HepG2 (cell line): ENCODE data around the gene APIP. TPM values are rescaled to one million over a fixed set of nuclear protein-coding genes. Genes with fewer than 3 reads are reported as not detected.

ENCODE experiments used
- ATRX ChIP-seq: sonication (generic); formaldehyde crosslinking; IDR thresholded peaks from 2 replicates; pipeline ENCODE4 v1.4.0; 2020; ENCODE audit warnings: missing genetic modification reagents, borderline replicate concordance
- HNF4G ChIP-seq, 2 experiments: sonication (generic) in 1 of 2; formaldehyde crosslinking in 1 of 2; IDR thresholded peaks; 2 replicates each; pipeline versions ENCODE4 v1.4.0 to v1.6.1; 2011 to 2020; ENCODE audit warnings: borderline replicate concordance in 2 of 2, low read depth in 2 of 2, mild to moderate bottlenecking in 2 of 2, low read length in 1 of 2, missing genetic modification reagents in 1 of 2, moderate library complexity in 1 of 2
- HNRNPL ChIP-seq: fragments of 200-400 bp; formaldehyde crosslinking; IDR thresholded peaks from 2 replicates; pipeline ENCODE4 v1.6.1; 2017; ENCODE audit warnings: mild to moderate bottlenecking, low read depth, low read length
- HNRNPUL1 ChIP-seq: fragments of 200-400 bp; formaldehyde crosslinking; IDR thresholded peaks from 2 replicates; pipeline ENCODE4 v1.6.1; 2017; ENCODE audit warnings: low read depth, mild to moderate bottlenecking, low read length, moderate library complexity
- PHF21A ChIP-seq: sonication (generic); formaldehyde crosslinking; IDR thresholded peaks from 2 replicates; pipeline ENCODE4 v1.5.0; 2020; ENCODE audit warnings: mild to moderate bottlenecking, missing genetic modification reagents
- POLR2AphosphoS2 ChIP-seq: IDR thresholded peaks from 2 replicates; pipeline ENCODE4 v1.6.1; 2011; ENCODE audit warnings: low read depth, low read length, improper control_type of control experiment
- RFX1 ChIP-seq: fragments of 450-650 bp; IDR thresholded peaks from 2 replicates; pipeline ENCODE4 v1.6.1; 2017
- SYNCRIP ChIP-seq: fragments of 200-400 bp; formaldehyde crosslinking; IDR thresholded peaks from 2 replicates; pipeline ENCODE4 v1.6.1; 2018; ENCODE audit warnings: mild to moderate bottlenecking, low read depth, low read length; ENCODE audit not compliant: insufficient read depth
- TBX3 ChIP-seq: fragments of 450-650 bp; IDR thresholded peaks from 2 replicates; pipeline ENCODE4 v1.6.1; 2017; ENCODE audit warnings: antibody characterized with exemption, mild to moderate bottlenecking, inconsistent platforms, borderline replicate concordance
- TSC22D2 ChIP-seq: sonication (generic); formaldehyde crosslinking; IDR thresholded peaks from 2 replicates; pipeline ENCODE4 v1.5.1; 2020; ENCODE audit warnings: missing genetic modification reagents, mild to moderate bottlenecking, borderline replicate concordance
- ZNF292 ChIP-seq: sonication (generic); formaldehyde crosslinking; IDR thresholded peaks from 2 replicates; pipeline ENCODE4 v1.8.1; 2022; ENCODE audit warnings: mild to moderate bottlenecking, low read depth, missing genetic modification reagents, borderline replicate concordance
- ZNF891 ChIP-seq: sonication (generic); formaldehyde crosslinking; IDR thresholded peaks from 2 replicates; pipeline ENCODE4 v1.5.0; 2020; ENCODE audit warnings: mild to moderate bottlenecking, missing genetic modification reagents
- polyA plus RNA-seq, 8 experiments: library from polyadenylated mRNA; depleted of rRNA in 3 of 8; stranded (reverse) in 7 of 8; unstranded in 1 of 8; fragments of >200 nt; fragmentation: Illumina TruSeq in 4 of 8; extraction: Trizol in 4 of 8; gene quantifications; 2 replicates each; pipeline versions ENCODE4 v1.2.1 to v1.2.3, GENCODE V29; 2011 to 2016; ENCODE audit warnings: low read depth in 4 of 8, missing spikeins in 1 of 8, mixed read lengths in 1 of 8; ENCODE audit not compliant: insufficient read depth in 1 of 8
- total RNA-seq, 5 experiments: library from RNA; depleted of rRNA; stranded (reverse); fragments of >200 nt; fragmentation: Illumina TruSeq; extraction: Trizol; gene quantifications; 2 replicates each; pipeline ENCODE4 v1.2.3, GENCODE V29; 2016; ENCODE audit warnings: low read depth in 1 of 5
- TF ChIP-seq, protein P1 (sequence below): IDR thresholded peaks from 2 replicates; pipeline ENCODE4 v1.6.1; 2016
- TF ChIP-seq, protein P2 (sequence below): sonication (generic); formaldehyde crosslinking; IDR thresholded peaks from 2 replicates; pipeline ENCODE4 v1.5.0; 2020; ENCODE audit warnings: mild to moderate bottlenecking, missing genetic modification reagents, borderline replicate concordance
- TF ChIP-seq, protein P3 (sequence below): sonication (generic); formaldehyde crosslinking; IDR thresholded peaks from 2 replicates; pipeline ENCODE4 v1.8.0; 2022; ENCODE audit warnings: mild to moderate bottlenecking, missing genetic modification reagents
- TF ChIP-seq, protein P4 (sequence below): sonication (generic); formaldehyde crosslinking; IDR thresholded peaks from 2 replicates; pipeline ENCODE4 v1.8.0; 2022; ENCODE audit warnings: mild to moderate bottlenecking, missing genetic modification reagents, moderate library complexity
- TF ChIP-seq, protein P5 (sequence below): sonication (generic); formaldehyde crosslinking; IDR thresholded peaks from 2 replicates; pipeline ENCODE4 v1.8.0; 2022; ENCODE audit warnings: missing genetic modification reagents, mild to moderate bottlenecking, inconsistent platforms, borderline replicate concordance

Gene APIP
- total and polyA plus RNA-seq, 2 of the 13 experiments (the other 11 are each of a cell fraction or from before 2014, with no cell fraction given) = 16.9 to 31.0 TPM

DNA sequence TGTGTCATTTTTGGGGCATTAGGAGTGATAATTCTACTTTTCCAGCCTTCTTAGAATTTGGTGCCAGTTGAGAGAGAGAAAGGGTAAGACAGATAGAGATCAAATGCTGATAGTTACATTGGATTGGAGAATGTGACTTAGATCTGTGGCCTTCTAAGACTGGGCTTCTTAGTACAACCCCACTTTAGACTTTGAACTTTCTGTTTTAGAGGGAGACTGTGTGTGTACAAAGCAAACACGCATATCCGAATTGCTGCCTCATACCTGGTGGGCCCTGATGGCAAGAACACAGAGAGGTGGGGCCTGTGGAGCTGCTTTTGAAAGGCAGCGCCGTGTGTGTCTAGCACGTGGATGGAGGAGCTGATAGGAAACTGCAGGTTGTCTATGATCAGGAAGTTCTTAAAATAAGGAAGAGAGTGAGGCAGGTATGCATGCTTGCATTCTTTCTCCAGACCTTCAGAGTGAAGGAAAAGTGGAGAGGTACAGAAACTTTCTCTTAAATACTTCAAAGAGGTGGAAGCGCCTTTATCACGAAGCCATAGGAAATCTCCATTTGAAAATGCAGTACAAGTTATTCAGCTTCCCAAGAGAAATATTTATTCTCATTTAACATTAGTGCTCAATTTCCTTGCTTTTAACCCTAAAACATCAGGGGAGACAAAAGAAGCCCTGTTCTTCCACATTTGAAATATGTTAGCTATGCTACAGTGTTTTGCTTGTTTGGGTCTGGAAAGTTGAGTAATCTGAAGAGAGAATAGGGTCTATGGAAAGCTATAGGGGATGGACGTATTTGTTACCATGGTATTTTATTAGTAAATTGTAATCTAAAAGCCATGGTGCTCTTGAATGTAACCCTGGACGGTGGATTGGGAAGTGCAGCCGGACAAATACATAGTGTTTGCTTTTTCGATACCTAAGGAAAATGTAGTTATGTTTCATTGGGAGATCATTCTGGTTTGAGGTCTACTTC, 13.9 kb upstream of the APIP start (continued):
- no peak for TF ChIP-seq ZNF891 (CRISPR knock-in tag)
- TF ChIP-seq SYNCRIP = no peak
- TF ChIP-seq, protein P1, sequence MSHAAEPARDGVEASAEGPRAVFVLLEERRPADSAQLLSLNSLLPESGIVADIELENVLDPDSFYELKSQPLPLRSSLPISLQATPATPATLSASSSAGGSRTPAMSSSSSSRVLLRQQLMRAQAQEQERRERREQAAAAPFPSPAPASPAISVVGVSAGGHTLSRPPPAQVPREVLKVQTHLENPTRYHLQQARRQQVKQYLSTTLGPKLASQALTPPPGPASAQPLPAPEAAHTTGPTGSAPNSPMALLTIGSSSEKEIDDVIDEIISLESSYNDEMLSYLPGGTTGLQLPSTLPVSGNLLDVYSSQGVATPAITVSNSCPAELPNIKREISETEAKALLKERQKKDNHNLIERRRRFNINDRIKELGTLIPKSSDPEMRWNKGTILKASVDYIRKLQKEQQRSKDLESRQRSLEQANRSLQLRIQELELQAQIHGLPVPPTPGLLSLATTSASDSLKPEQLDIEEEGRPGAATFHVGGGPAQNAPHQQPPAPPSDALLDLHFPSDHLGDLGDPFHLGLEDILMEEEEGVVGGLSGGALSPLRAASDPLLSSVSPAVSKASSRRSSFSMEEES (CRISPR knock-in tag) = peak; percentile 88
- no peak for TF ChIP-seq RFX1
- TF ChIP-seq TSC22D2 (CRISPR knock-in tag) = peak; percentile 95; the same call in 1 of the 2 replicates
- TF ChIP-seq PHF21A = peak; percentile 86
- TF ChIP-seq ZNF292 (CRISPR knock-in tag) = peak; percentile 93; the same call in 1 of the 2 replicates
- TF ChIP-seq, protein P2, sequence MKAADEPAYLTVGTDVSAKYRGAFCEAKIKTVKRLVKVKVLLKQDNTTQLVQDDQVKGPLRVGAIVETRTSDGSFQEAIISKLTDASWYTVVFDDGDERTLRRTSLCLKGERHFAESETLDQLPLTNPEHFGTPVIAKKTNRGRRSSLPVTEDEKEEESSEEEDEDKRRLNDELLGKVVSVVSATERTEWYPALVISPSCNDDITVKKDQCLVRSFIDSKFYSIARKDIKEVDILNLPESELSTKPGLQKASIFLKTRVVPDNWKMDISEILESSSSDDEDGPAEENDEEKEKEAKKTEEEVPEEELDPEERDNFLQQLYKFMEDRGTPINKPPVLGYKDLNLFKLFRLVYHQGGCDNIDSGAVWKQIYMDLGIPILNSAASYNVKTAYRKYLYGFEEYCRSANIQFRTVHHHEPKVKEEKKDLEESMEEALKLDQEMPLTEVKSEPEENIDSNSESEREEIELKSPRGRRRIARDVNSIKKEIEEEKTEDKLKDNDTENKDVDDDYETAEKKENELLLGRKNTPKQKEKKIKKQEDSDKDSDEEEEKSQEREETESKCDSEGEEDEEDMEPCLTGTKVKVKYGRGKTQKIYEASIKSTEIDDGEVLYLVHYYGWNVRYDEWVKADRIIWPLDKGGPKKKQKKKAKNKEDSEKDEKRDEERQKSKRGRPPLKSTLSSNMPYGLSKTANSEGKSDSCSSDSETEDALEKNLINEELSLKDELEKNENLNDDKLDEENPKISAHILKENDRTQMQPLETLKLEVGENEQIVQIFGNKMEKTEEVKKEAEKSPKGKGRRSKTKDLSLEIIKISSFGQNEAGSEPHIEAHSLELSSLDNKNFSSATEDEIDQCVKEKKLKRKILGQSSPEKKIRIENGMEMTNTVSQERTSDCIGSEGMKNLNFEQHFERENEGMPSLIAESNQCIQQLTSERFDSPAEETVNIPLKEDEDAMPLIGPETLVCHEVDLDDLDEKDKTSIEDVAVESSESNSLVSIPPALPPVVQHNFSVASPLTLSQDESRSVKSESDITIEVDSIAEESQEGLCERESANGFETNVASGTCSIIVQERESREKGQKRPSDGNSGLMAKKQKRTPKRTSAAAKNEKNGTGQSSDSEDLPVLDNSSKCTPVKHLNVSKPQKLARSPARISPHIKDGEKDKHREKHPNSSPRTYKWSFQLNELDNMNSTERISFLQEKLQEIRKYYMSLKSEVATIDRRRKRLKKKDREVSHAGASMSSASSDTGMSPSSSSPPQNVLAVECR (CRISPR knock-in tag) = peak; percentile 86; the same call in 1 of the 2 replicates
- TF ChIP-seq, protein P3, sequence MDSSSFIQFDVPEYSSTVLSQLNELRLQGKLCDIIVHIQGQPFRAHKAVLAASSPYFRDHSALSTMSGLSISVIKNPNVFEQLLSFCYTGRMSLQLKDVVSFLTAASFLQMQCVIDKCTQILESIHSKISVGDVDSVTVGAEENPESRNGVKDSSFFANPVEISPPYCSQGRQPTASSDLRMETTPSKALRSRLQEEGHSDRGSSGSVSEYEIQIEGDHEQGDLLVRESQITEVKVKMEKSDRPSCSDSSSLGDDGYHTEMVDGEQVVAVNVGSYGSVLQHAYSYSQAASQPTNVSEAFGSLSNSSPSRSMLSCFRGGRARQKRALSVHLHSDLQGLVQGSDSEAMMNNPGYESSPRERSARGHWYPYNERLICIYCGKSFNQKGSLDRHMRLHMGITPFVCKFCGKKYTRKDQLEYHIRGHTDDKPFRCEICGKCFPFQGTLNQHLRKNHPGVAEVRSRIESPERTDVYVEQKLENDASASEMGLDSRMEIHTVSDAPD = no peak
- TF ChIP-seq TBX3 = no peak
- peak; percentile 87; the same call in 1 of the 2 replicates for TF ChIP-seq HNF4G (IDR thresholded peaks at IDR 0.05; ENCODE audit: borderline replicate concordance, low read depth, low read length)
- peak; percentile 94 for TF ChIP-seq HNF4G (CRISPR knock-in tag; IDR thresholded peaks at IDR 0.05; ENCODE audit: borderline replicate concordance, low read depth)
- TF ChIP-seq HNRNPUL1 = no peak
- TF ChIP-seq, protein P4, sequence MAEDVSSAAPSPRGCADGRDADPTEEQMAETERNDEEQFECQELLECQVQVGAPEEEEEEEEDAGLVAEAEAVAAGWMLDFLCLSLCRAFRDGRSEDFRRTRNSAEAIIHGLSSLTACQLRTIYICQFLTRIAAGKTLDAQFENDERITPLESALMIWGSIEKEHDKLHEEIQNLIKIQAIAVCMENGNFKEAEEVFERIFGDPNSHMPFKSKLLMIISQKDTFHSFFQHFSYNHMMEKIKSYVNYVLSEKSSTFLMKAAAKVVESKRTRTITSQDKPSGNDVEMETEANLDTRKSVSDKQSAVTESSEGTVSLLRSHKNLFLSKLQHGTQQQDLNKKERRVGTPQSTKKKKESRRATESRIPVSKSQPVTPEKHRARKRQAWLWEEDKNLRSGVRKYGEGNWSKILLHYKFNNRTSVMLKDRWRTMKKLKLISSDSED = no peak
- no peak for TF ChIP-seq HNRNPL
- TF ChIP-seq ATRX (CRISPR knock-in tag) = no peak
- no peak for TF ChIP-seq POLR2AphosphoS2
- TF ChIP-seq, protein P5, sequence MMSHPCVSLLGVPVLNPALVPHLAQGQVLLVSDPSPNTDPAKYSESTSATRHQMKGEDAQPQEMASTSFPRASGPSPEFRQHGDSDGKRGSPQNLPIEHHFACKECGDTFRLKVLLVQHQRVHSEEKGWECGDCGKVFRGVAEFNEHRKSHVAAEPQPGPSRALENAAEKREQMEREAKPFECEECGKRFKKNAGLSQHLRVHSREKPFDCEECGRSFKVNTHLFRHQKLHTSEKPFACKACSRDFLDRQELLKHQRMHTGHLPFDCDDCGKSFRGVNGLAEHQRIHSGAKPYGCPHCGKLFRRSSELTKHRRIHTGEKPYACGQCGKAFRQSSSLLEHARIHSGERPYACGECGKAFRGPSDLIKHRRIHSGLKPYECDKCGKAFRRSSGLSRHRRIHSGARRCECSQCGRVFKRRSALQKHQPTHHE = no peak; the same call in 1 of the 2 replicates
